H1 (cell line): ENCODE results near the gene RASGRP3. TPM values are rescaled to one million over a fixed set of nuclear protein-coding genes. Genes with fewer than 3 reads are reported as not detected.

ENCODE experiments used
- CTCF ChIA-PET: fragments of 300-600 bp; sonication (Branson Sonifier 250); formaldehyde crosslinking; loops from one replicate; lab custom pipeline; 2021; ENCODE audit not compliant: partially characterized antibody; lab: Charles Lee
- POLR2A ChIA-PET: fragments of 300-600 bp; sonication (Branson Sonifier 250); formaldehyde crosslinking; loops from one replicate; lab custom pipeline; 2021; ENCODE audit warnings: inconsistent platforms; ENCODE audit not compliant: partially characterized antibody; lab: Charles Lee
- DNase-seq, 2 experiments: peaks; one replicate each; pipeline versions ENCODE4 v3.0.0 to v3.0.0-alpha.2; 2010 to 2022; ENCODE audit warnings: low spot score in 2 of 2, low read depth in 1 of 2, mixed read lengths in 1 of 2
- FAIRE-seq: peaks from 2 replicates; lab custom pipeline; 2011; peaks lifted over from hg19 to GRCh38; lab: Jason Lieb, UNC
- H2AFZ ChIP-seq: 2 replicates; pipeline ENCODE4 v1.8.1; 2012; ENCODE audit warnings: low read length, inconsistent platforms
- H2AK5ac ChIP-seq: 2 replicates; pipeline ENCODE4 v1.6.1; 2013; ENCODE audit warnings: low read depth, low read length
- H2BK120ac ChIP-seq: replicated peaks from 2 replicates; pipeline ENCODE3; 2013; ENCODE audit warnings: low read depth, low read length, inconsistent platforms
- H2BK12ac ChIP-seq: 2 replicates; pipeline ENCODE4 v1.6.1; 2013; ENCODE audit warnings: low read depth, low read length
- H2BK15ac ChIP-seq: 2 replicates; pipeline ENCODE4 v1.6.1; 2013; ENCODE audit warnings: low read length
- H2BK20ac ChIP-seq: 2 replicates; pipeline ENCODE4 v1.6.1; 2013; ENCODE audit warnings: low read length
- H2BK5ac ChIP-seq: 2 replicates; pipeline ENCODE4 v1.6.1; 2013; ENCODE audit warnings: low read depth, low read length
- H3K14ac ChIP-seq: 2 replicates; pipeline ENCODE4 v1.6.1; 2013; ENCODE audit warnings: inconsistent platforms; ENCODE audit not compliant: insufficient read length
- H3K18ac ChIP-seq: 2 replicates; pipeline ENCODE4 v1.6.1; 2013; ENCODE audit warnings: low read length; ENCODE audit errors: extremely low read depth
- H3K23ac ChIP-seq: 2 replicates; pipeline ENCODE4 v1.6.1; 2013; ENCODE audit warnings: inconsistent platforms; ENCODE audit not compliant: insufficient read length
- H3K23me2 ChIP-seq: 2 replicates; pipeline ENCODE4 v1.6.1; 2013; ENCODE audit warnings: low read depth, low read length
- H3K27ac ChIP-seq: 2 replicates; pipeline ENCODE4 v1.6.1; 2011; ENCODE audit warnings: low read depth, low read length, inconsistent platforms
- H3K27me3 ChIP-seq, 4 experiments: replicated peaks in 1 of 4; 1 replicate in 1 of 4; 2 replicates in 3 of 4; pipeline versions ENCODE4 v1.6.1 to v1.8.1; 2011 to 2013; ENCODE audit warnings: low read length in 3 of 4, mild to moderate bottlenecking in 3 of 4, inconsistent platforms in 2 of 4, mixed read lengths in 2 of 4, moderate library complexity in 1 of 4; ENCODE audit not compliant: control insufficient read depth in 3 of 4, insufficient read depth in 3 of 4; ENCODE audit errors: extremely low read depth in 1 of 4
- H3K36me3 ChIP-seq, 4 experiments: 2 replicates each; pipeline versions ENCODE4 v1.6.1 to v1.8.1; 2011 to 2013; ENCODE audit warnings: mild to moderate bottlenecking in 4 of 4, low read length in 3 of 4, moderate library complexity in 2 of 4, control low read depth in 1 of 4, inconsistent platforms in 1 of 4; ENCODE audit not compliant: insufficient read depth in 4 of 4, control insufficient read depth in 2 of 4
- H3K4ac ChIP-seq: replicated peaks from 2 replicates; pipeline ENCODE3; 2013; ENCODE audit warnings: low read length, low read depth, mixed read lengths, inconsistent platforms; ENCODE audit not compliant: insufficient read length
- H3K4me1 ChIP-seq, 4 experiments: replicated peaks in 1 of 4; 1 replicate in 1 of 4; 2 replicates in 3 of 4; pipeline versions ENCODE4 v1.6.1 to v1.8.1; 2011 to 2013; ENCODE audit warnings: low read length in 3 of 4, inconsistent platforms in 2 of 4, mixed read lengths in 1 of 4; ENCODE audit not compliant: insufficient read depth in 4 of 4, control insufficient read depth in 3 of 4
- H3K4me2 ChIP-seq, 2 experiments: 2 replicates each; pipeline versions ENCODE4 v1.6.1 to v1.8.1; 2011 to 2013; ENCODE audit warnings: low read depth in 2 of 2, low read length in 2 of 2, control low read depth in 1 of 2, inconsistent platforms in 1 of 2, mild to moderate bottlenecking in 1 of 2; ENCODE audit not compliant: insufficient read depth in 1 of 2
- H3K4me3 ChIP-seq, 4 experiments: fragments of 200-600, 300-600 bp in 1 of 4; sonication (generic), shearing (Covaris generic), sonication (Bioruptor Twin) in 1 of 4; 2 replicates each; pipeline versions ENCODE4 v1.5.1 to v1.8.1; 2011 to 2016; ENCODE audit warnings: low read length in 4 of 4, low read depth in 3 of 4, control low read depth in 2 of 4, inconsistent platforms in 2 of 4, mild to moderate bottlenecking in 2 of 4, mixed read lengths in 1 of 4, moderate library complexity in 1 of 4; ENCODE audit not compliant: insufficient read depth in 2 of 4; ENCODE audit errors: extremely low read depth in 1 of 4
- H3K56ac ChIP-seq: replicated peaks from 2 replicates; pipeline ENCODE3; 2013; ENCODE audit warnings: low read depth, mild to moderate bottlenecking, mixed read lengths, low read length, inconsistent platforms; ENCODE audit not compliant: insufficient read length
- H3K79me1 ChIP-seq: 2 replicates; pipeline ENCODE4 v1.6.1; 2013; ENCODE audit warnings: low read depth, low read length, control low read depth
- H3K79me2 ChIP-seq, 2 experiments: 2 replicates each; pipeline versions ENCODE4 v1.6.1 to v1.8.1; 2012 to 2013; ENCODE audit warnings: low read length in 2 of 2, mild to moderate bottlenecking in 2 of 2, inconsistent platforms in 1 of 2; ENCODE audit not compliant: insufficient read depth in 2 of 2, control insufficient read depth in 1 of 2
- H3K9ac ChIP-seq, 4 experiments: replicated peaks in 1 of 4; 1 replicate in 1 of 4; 2 replicates in 3 of 4; pipeline versions ENCODE4 v1.6.1 to v1.8.1; 2011 to 2013; ENCODE audit warnings: low read depth in 3 of 4, low read length in 3 of 4, control low read depth in 2 of 4, mild to moderate bottlenecking in 2 of 4, moderate library complexity in 2 of 4, inconsistent platforms in 1 of 4; ENCODE audit errors: extremely low read depth in 1 of 4
- H3K9me3 ChIP-seq, 2 experiments: 2 replicates each; pipeline versions ENCODE4 v1.6.1 to v1.8.1; 2012 to 2013; ENCODE audit warnings: mild to moderate bottlenecking in 2 of 2, moderate library complexity in 2 of 2, control low read depth in 1 of 2, inconsistent platforms in 1 of 2, low read depth in 1 of 2, low read length in 1 of 2, mixed read lengths in 1 of 2; ENCODE audit not compliant: insufficient read depth in 2 of 2
- H4K20me1 ChIP-seq, 2 experiments: replicated peaks in 1 of 2; 2 replicates each; pipeline versions ENCODE3 to v1.8.1; 2011 to 2013; ENCODE audit warnings: inconsistent platforms in 2 of 2, low read length in 2 of 2, mild to moderate bottlenecking in 1 of 2; ENCODE audit not compliant: insufficient read depth in 2 of 2, control insufficient read depth in 1 of 2
- H4K5ac ChIP-seq: 2 replicates; pipeline ENCODE4 v1.6.1; 2013; ENCODE audit warnings: low read length, low read depth, mixed read lengths, inconsistent platforms; ENCODE audit not compliant: insufficient read length
- H4K8ac ChIP-seq: 2 replicates; pipeline ENCODE4 v1.8.0; 2013; ENCODE audit warnings: mild to moderate bottlenecking, moderate library complexity, low read length, inconsistent platforms; ENCODE audit not compliant: insufficient read depth; ENCODE audit errors: extremely low read depth
- H4K91ac ChIP-seq: replicated peaks from 2 replicates; pipeline ENCODE3; 2013; ENCODE audit warnings: low read length, mixed read lengths, inconsistent platforms; ENCODE audit not compliant: insufficient read length
- CTBP2 ChIP-seq: IDR thresholded peaks from 2 replicates; pipeline ENCODE4 v1.7.0; 2011; ENCODE audit warnings: borderline replicate concordance, mild to moderate bottlenecking, moderate library complexity, mixed read lengths, low read length; ENCODE audit not compliant: insufficient read depth, insufficient read length
- GTF2F1 ChIP-seq: IDR thresholded peaks from 2 replicates; pipeline ENCODE4 v1.6.1; 2012; ENCODE audit warnings: low read depth, low read length, improper control_type of control experiment, borderline replicate concordance
- JUND ChIP-seq: IDR thresholded peaks from 2 replicates; pipeline ENCODE4 v1.6.1; 2011; ENCODE audit warnings: mild to moderate bottlenecking, improper control_type of control experiment, low read length
- KDM4A ChIP-seq: IDR thresholded peaks from one replicate; pipeline ENCODE4 v1.7.1; 2012; ENCODE audit warnings: low read depth, mild to moderate bottlenecking, moderate library complexity, low read length, inconsistent platforms; ENCODE audit not compliant: severe bottlenecking
- SP1 ChIP-seq: IDR thresholded peaks from 2 replicates; pipeline ENCODE4 v1.6.1; 2011; ENCODE audit warnings: low read depth, low read length
- SP2 ChIP-seq: IDR thresholded peaks from 2 replicates; pipeline ENCODE4 v1.6.1; 2012; ENCODE audit warnings: mild to moderate bottlenecking, low read length, inconsistent platforms
- SUZ12 ChIP-seq: fragments of 200-600 bp; sonication (generic); IDR thresholded peaks from 2 replicates; pipeline ENCODE4 v1.6.1; 2012; ENCODE audit warnings: mild to moderate bottlenecking, inconsistent platforms, low read length, moderate library complexity, mixed read lengths
- WGBS, 2 experiments: shearing (Covaris generic) in 1 of 2; methylation state at CpG; one replicate each; pipeline versions ENCODE4 v1.1.6 to v1.1.7; 2013 to 2015; ENCODE audit warnings: low lambda C conversion rate in 2 of 2, mixed read lengths in 2 of 2, inconsistent platforms in 1 of 2, low coverage in 1 of 2, missing lambda C conversion rate in 1 of 2; ENCODE audit not compliant: insufficient replicate concordance in 2 of 2, insufficient coverage in 1 of 2, insufficient read length in 1 of 2; ENCODE audit errors: extremely low coverage in 1 of 2, missing lambda C conversion rate in 1 of 2; 5-methylcytosine and 5-hydroxymethylcytosine counted together
- polyA plus RNA-seq, 7 experiments: library from polyadenylated mRNA; depleted of rRNA in 3 of 7; stranded (reverse) in 5 of 7; unstranded in 2 of 7; fragments of >200 nt in 5 of 7; fragments of 200-250 nt in 2 of 7; gene quantifications; 1 replicate in 5 of 7; 2 replicates in 1 of 7; 4 replicates in 1 of 7; pipeline versions ENCODE4 v1.2.1 to v1.2.3, GENCODE V29; 2011 to 2013; ENCODE audit warnings: missing spikeins in 2 of 7, mixed read lengths in 2 of 7
- total RNA-seq: library from RNA; stranded (reverse); fragmentation: NEBNext Ultra II Directional; extraction: Animal tissue kit (Norgen Biotek cat#: 25700); gene quantifications from 2 replicates; pipeline ENCODE4 v1.2.1, GENCODE V29; 2021

The RASGRP3 gene
- total and polyA plus RNA-seq, 2 of the 8 experiments (the other 6 are each of a cell fraction or from before 2014, with no cell fraction given), result 0.06 TPM; not detected in 1

DNA sequence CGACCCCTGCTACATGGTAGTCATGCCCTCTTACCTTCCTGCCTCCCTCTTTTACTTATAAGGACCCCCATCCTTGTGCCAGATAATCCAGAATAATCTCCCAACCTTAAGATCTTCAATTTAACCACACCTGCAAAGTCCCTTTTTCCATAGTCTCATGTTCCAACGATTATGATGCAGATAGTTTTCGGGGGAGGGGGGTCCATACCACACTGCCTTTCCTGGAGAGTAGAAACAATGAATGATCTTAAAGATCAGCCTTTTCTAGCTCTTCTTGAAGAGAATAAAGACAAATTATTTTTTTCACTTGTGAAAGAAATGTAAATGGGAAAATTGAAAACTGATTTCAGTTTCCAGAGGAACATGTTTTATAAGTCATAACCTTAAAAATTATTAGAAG is 127.0 kb downstream of the RASGRP3 start:
- H3K36me3 ChIP-seq, result no peaks in the 10 kb centered on the region; a peak in 1 of 8 replicates
- H3K23ac ChIP-seq, result no peak overlapping the region
- peak overlapping the region; percentile 29; the same call in 1 of the 2 replicates for H2BK20ac ChIP-seq
- peak overlapping the region; percentile 10 for H3K56ac ChIP-seq
- H3K18ac ChIP-seq, result peak overlapping the region; percentile 41; the same call in 1 of the 2 replicates
- H3K4me3 ChIP-seq, result no peak overlapping the region; a peak in 1 of 8 replicates
- H3K14ac ChIP-seq, result no peak overlapping the region
- peak overlapping the region; percentile 5 for H2BK120ac ChIP-seq
- DNase-seq (no peak), FAIRE-seq (no peak)
- H2BK15ac ChIP-seq, result no peak overlapping the region
- no peaks in the 10 kb centered on the region for H3K9me3 ChIP-seq
- ChIA-PET CTCF (interaction anchor here (0.7 to 1.7 kb wide), 3 partner anchors 20 to 36 kb away, joined by 4 to 5 read pairs (median 4); no protein-coding TSS in a partner anchor), POLR2A (interaction anchor here (0.6 kb wide), 1 partner anchor 36 kb away, joined by 3 read pairs; no protein-coding TSS in a partner anchor)
- H3K4me2 ChIP-seq, result peak overlapping the region; percentile 34 to 51; a peak in 3 of 4 replicates
- no peak overlapping the region for H4K8ac ChIP-seq
- peak overlapping the region; percentile 84; the same call in 1 of the 2 replicates for H2BK5ac ChIP-seq
- no peak overlapping the region for H3K4ac ChIP-seq
- H2AK5ac ChIP-seq, result no peak overlapping the region
- peaks cover 0 to 28% of the 10 kb centered on the region in 2 experiments; a peak in 2 of 4 replicates for H3K79me2 ChIP-seq
- H3K9ac ChIP-seq, result no peak overlapping the region
- H4K20me1 ChIP-seq, result no peaks in the 10 kb centered on the region
- peaks cover 2 to 20% (median 19%) of the 10 kb centered on the region in 4 experiments for H3K4me1 ChIP-seq
- H4K91ac ChIP-seq, result peak overlapping the region; percentile 68
- peaks cover 8% of the 10 kb centered on the region for H3K23me2 ChIP-seq
- WGBS, 2 experiments, result 54% methylated on average over 3 of the region's 3 CpGs; no CpG with 5 or more reads in 1 of the 2 experiments
- no peak overlapping the region for H3K27ac ChIP-seq
- peak overlapping the region; percentile 77 for H4K5ac ChIP-seq
- H3K27me3 ChIP-seq, result no peaks in the 10 kb centered on the region
- no peak overlapping the region for H2AFZ ChIP-seq
- H2BK12ac ChIP-seq, result 0 out of 2 replicates have a peak overlapping the region, but pooled peaks have one; percentile 6
- no peaks in the 10 kb centered on the region; the same call in 1 of the 2 replicates for H3K79me1 ChIP-seq
- TF ChIP-seq GTF2F1 (no peak), JUND (no peak), CTBP2 (no peak), SP2 (no peak), KDM4A (no peak), SP1 (peak; percentile 31; the same call in 1 of the 2 replicates), SUZ12 (no peak)
